Gastroesophageal sphincter (tissue), 4 donors: ENCODE measurements around the gene JMY. TPM values are rescaled to one million over a fixed set of nuclear protein-coding genes. Genes with fewer than 3 reads are reported as not detected.
"Not testable (repeated sequence)": the region's sequence is repeated elsewhere in the genome, so short reads cannot be mapped to it uniquely, and the experiment has no call there.

Experiments used
- ATAC-seq: fragments of 150-250 bp; one replicate; pipeline ENCODE4 v1.9.1; 2016; ENCODE audit warnings: mild to moderate bottlenecking, moderate library complexity
- H3K27ac ChIP-seq, 4 donors: fragments of 200-600 bp; sonication (generic) in 3 of 4; 1 replicate in 3 of 4; 2 replicates in 1 of 4; pipeline ENCODE4 v1.5.1; 2016 to 2019
- H3K27me3 ChIP-seq: fragments of 200-600 bp; sonication (generic); one replicate; pipeline ENCODE4 v1.5.1; 2019
- H3K36me3 ChIP-seq, 2 donors: fragments of 200-600 bp; sonication (generic); one replicate each; pipeline ENCODE4 v1.5.1; 2019; ENCODE audit warnings: control low read depth in 1 of 2
- H3K4me1 ChIP-seq, 3 donors: fragments of 200-600 bp; sonication (generic); 1 replicate in 2 of 3; 2 replicates in 1 of 3; pipeline ENCODE4 v1.5.1; 2016 to 2019; ENCODE audit warnings: control low read depth in 2 of 3
- H3K4me3 ChIP-seq, 2 donors: fragments of 200-600 bp; sonication (generic); one replicate each; pipeline ENCODE4 v1.5.1; 2019; ENCODE audit warnings: mild to moderate bottlenecking in 1 of 2, moderate library complexity in 1 of 2
- H3K9me3 ChIP-seq, 3 donors: fragments of 200-600 bp; sonication (generic); one replicate each; pipeline ENCODE4 v1.5.1; 2017 to 2019; ENCODE audit warnings: control low read depth in 2 of 3
- CTCF ChIP-seq, 4 experiments: fragments of 200-600 bp in 2 of 4; fragments of 450-650 bp in 2 of 4; sonication (generic) in 1 of 4; IDR thresholded peaks; one replicate each; pipeline ENCODE4 v1.5.1; 2017 to 2019; ENCODE audit warnings: antibody characterized with exemption in 4 of 4, mild to moderate bottlenecking in 2 of 4, moderate library complexity in 2 of 4
- EP300 ChIP-seq: sonication (generic); formaldehyde crosslinking; IDR thresholded peaks from one replicate; pipeline ENCODE4 v1.6.1; 2017; ENCODE audit warnings: antibody characterized with exemption, mild to moderate bottlenecking
- POLR2A ChIP-seq, 2 donors: fragments of 450-650 bp; IDR thresholded peaks; one replicate each; pipeline ENCODE4 v1.6.1; 2017; ENCODE audit warnings: antibody characterized with exemption in 2 of 2, mild to moderate bottlenecking in 2 of 2, moderate library complexity in 1 of 2
- POLR2AphosphoS5 ChIP-seq: sonication (generic); formaldehyde crosslinking; IDR thresholded peaks from one replicate; pipeline ENCODE4 v1.6.1; 2017; ENCODE audit warnings: antibody characterized with exemption
- WGBS, 2 donors: methylation state at CpG; one replicate each; pipeline ENCODE4 v1.1.5; 2018; ENCODE audit warnings: low coverage in 1 of 2; 5-methylcytosine and 5-hydroxymethylcytosine counted together
- total RNA-seq, 4 donors: library from RNA; depleted of rRNA; stranded (reverse); fragments of >200 nt; gene quantifications; one replicate each; pipeline ENCODE4 v1.1.0, GENCODE V29; 2016

Gene JMY
- total RNA-seq, 4 donors from 2014 or later: 33.1 to 54.2 (median 46.5) TPM

DNA sequence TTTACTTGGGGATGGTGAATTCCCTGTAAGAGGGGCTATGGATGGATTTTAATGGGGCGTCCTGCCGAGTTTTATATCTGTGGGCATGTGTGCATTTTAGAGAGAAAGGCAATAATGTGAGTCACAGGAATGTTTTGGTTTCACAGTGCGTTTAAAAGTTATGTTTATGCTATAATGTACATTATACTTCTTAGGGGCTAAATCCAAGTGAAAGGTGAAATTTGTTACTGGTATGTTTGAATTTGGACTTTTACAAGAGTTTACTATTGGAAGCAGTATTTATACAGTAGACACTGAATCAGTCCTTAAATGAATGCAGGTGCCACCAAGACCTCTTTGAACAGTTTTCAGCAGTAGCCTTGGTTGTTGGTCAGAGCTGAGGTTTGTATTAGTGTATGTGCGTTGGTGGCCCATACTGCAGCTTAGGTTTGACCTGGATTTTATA, 5.6 kb downstream of the JMY start:
- whole genome bisulfite sequencing, 2 donors: 31 to 58% methylated on average over 4 of the region's 4 CpGs
- Histone ChIP-seq H3K27ac (no peak overlapping the region), H3K4me1 (peaks cover 0 to 79% (median 11%) of the 10 kb centered on the region in 3 donors), H3K9me3 (no peaks in the 10 kb centered on the region), H3K4me3 (no peak overlapping the region), H3K27me3 (no peaks in the 10 kb centered on the region), H3K36me3 (no peaks in the 10 kb centered on the region)
- TF ChIP-seq EP300 (no peak), POLR2AphosphoS5 (no peak), CTCF (IDR thresholded peaks at IDR 0.05) (no peak), POLR2A (IDR thresholded peaks at IDR 0.05) (no peak)
- no peak for ATAC-seq

DNA sequence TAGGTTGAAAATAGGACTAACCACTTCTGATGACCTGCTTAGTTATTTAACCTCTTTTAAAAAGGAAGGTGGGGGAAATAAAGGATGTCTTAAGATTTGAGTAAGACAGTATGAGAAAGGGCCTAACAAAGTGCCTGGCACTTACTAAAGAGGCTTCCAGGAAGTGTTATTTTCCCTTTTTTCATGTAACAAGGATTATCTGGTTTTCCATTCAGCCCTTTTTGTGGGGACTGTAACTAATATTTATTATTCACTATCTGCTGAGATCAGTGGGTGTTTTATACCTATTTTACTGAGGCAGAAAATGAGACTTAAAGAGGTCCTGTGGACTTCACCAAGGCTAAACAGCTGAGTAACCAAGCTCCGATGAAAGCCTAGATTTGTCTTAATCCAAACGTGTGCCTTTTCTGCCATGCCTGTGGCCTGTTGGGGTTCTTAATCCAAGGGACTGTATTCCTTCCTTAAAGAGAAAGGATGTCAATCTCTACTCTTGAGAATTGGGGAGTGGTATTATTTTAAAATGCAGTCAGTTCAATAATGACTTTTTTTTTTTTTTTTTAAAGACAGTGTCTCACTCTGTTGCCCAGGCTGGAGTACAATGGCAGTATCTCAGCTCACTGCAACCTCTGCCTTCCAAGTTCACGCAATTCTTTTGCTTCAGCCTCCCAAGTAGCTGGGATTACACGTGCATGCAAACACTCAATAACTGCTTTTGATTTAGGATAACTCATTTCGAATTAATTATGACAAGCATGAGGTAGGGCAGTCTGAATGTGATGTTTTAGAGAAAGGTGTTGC, 6.5 kb downstream of the JMY start:
- H3K27ac ChIP-seq: no peak overlapping the region
- no peaks in the 10 kb centered on the region for H3K36me3 ChIP-seq
- no peaks in the 10 kb centered on the region for H3K9me3 ChIP-seq
- TF ChIP-seq POLR2A (IDR thresholded peaks at IDR 0.05) (no peak), POLR2AphosphoS5 (no peak), CTCF (IDR thresholded peaks at IDR 0.05) (no peak), EP300 (no peak)
- ATAC-seq: no peak
- no peaks in the 10 kb centered on the region for H3K27me3 ChIP-seq
- H3K4me1 ChIP-seq: peaks cover 0 to 79% (median 11%) of the 10 kb centered on the region in 3 donors
- WGBS, 2 donors: 65 to 81% methylated on average over 2 to 5 of the region's 5 CpGs
- H3K4me3 ChIP-seq: no peak overlapping the region

DNA sequence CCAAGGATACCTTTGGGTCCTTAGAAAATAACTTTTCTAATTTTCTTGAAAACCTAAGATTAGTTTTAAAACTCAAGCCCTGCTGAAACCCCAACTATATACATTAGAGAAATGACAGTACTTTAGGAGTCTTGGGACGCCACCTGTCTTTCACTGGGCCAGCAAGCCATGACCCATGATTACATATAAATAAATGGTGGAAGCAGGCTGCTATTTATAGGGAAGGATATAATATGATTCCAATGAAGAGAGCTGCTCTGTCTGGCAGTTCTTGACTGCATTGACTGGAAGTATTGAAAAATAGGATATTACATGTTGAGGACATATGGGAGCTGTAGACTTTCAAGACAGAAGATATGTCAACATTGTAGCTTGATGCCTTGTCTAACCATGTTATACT, 7.3 kb downstream of the JMY start:
- no peak overlapping the region for H3K4me3 ChIP-seq
- 75 to 100% methylated on average over 1 of the region's 1 CpG for WGBS, 2 donors
- H3K27me3 ChIP-seq: no peaks in the 10 kb centered on the region
- no peak overlapping the region for H3K27ac ChIP-seq
- TF ChIP-seq POLR2A (IDR thresholded peaks at IDR 0.05): no peak
- no peak for TF ChIP-seq EP300
- TF ChIP-seq POLR2AphosphoS5: no peak
- TF ChIP-seq CTCF (IDR thresholded peaks at IDR 0.05): no peak
- no peaks in the 10 kb centered on the region for H3K9me3 ChIP-seq
- H3K4me1 ChIP-seq: peaks cover 0 to 76% (median 11%) of the 10 kb centered on the region in 3 donors
- no peaks in the 10 kb centered on the region for H3K36me3 ChIP-seq
- ATAC-seq: no peak

DNA sequence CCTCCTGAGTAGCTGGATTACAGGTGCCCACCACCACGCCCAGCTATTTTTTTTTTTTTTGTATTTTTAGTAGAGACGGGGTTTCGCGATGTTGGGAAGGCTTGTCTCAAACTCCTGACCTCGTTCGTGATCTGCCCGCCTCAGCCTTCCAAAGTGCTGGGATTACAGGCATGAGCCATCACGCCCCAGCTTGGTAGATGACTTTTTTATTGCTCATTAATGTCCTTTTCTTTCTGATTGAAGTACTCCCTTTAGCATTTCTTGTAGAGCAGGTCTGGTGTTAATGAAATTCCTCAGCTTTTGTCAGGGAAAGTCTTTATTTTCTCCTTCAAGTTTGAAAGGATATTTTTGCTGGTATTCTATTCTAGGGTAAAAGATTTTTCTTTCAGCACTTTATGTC, 18.1 kb downstream of the JMY start:
- H3K4me1 ChIP-seq: peaks cover 0 to 39% (median 0%) of the 10 kb centered on the region in 3 donors
- H3K4me3 ChIP-seq, H3K27me3 ChIP-seq, ATAC-seq, H3K9me3 ChIP-seq, H3K27ac ChIP-seq, H3K36me3 ChIP-seq: not testable (repeated sequence)
- WGBS, 2 donors: 41 to 81% methylated on average over 4 of the region's 8 CpGs

DNA sequence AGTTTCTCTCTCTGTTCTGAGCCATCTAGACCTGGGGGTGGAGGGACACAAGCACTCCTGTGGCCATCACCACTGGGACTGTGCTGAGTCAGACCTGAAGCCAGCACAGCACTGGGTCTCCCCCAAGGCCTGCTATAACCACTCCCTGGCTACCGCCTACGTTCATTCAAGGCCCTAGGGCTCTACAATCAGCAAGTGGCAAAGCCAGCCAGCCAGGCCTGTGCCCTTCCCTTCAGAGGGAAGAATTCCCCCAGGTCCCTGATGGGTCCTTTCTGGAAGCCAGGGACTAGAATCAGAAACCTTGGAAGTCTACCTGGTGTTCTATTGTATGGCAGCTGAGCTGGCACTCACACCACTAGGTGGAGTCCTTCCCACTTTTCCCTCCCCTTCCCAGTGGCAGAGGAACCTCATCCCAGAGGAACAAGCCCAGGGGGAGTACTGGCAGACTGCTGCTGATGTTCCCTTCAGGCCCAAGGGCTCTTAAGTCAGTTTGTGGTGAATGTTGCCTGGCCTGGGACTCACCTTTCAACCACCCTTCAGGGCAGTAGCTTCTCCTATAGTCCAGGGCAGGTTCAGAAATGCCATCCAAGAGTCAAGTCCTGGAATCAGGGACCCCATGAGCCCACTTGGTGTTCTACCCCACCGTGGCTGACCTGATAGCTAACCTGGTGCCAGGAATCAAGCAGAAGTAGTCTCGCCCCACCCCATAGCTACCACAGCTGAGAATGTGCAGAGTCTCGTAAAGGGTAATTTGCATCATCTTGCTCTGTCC, 20.0 kb downstream of the JMY start:
- peaks cover 0 to 48% (median 0%) of the 10 kb centered on the region in 3 donors for H3K4me1 ChIP-seq
- H3K27me3 ChIP-seq: no peaks in the 10 kb centered on the region
- H3K9me3 ChIP-seq: no peaks in the 10 kb centered on the region
- H3K4me3 ChIP-seq: no peak overlapping the region
- ATAC-seq: no peak
- no peaks in the 10 kb centered on the region for H3K36me3 ChIP-seq
- H3K27ac ChIP-seq: no peak overlapping the region
- TF ChIP-seq POLR2A (IDR thresholded peaks at IDR 0.05): no peak
- TF ChIP-seq CTCF (IDR thresholded peaks at IDR 0.05): peak in 1 of 4 experiments; percentile 27
- TF ChIP-seq EP300: no peak
- TF ChIP-seq POLR2AphosphoS5: no peak
- WGBS, 2 donors: 93 to 100% methylated on average over 1 to 3 of the region's 5 CpGs
